ENCODE measurements around the gene BET1L. TPM values are rescaled to one million over a fixed set of nuclear protein-coding genes. Genes with fewer than 3 reads are reported as not detected.
A peak's percentile ranks its signal among the peaks of the same experiment; 100 is the strongest.
"Not testable (repeated sequence)": the region's sequence is repeated elsewhere in the genome, so short reads cannot be mapped to it uniquely, and the experiment has no call there.

The BET1L gene, protein sequence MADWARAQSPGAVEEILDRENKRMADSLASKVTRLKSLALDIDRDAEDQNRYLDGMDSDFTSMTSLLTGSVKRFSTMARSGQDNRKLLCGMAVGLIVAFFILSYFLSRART
- polyA plus RNA-seq = 44.4 TPM

- H3K27me3 Mint-ChIP-seq = no peaks in the 10 kb centered on the region
- peaks cover 6 to 35% (median 14%) of the 10 kb centered on the region in 3 donors for H3K4me1 Mint-ChIP-seq
- peaks cover 2% of the 10 kb centered on the region for H3K36me3 Mint-ChIP-seq
- H3K9me3 Mint-ChIP-seq = no peaks in the 10 kb centered on the region
- H3K27ac Mint-ChIP-seq = peak within 1 kb of the TSS; percentile 97 to 99 (median 98)
- H3K4me3 Mint-ChIP-seq = peak within 1 kb of the TSS; percentile 96 to 99 (median 98)
Observed at GRCh38 chr11:207208-207862, at the start of gene BET1L, which contains the start of gene RIC8A. BET1L (minus strand) TSS chr11:207399; CDS start chr11:207321, 78 bp downstream. RIC8A (plus strand) TSS chr11:207708; CDS start chr11:208855, 1,147 bp downstream.

DNA sequence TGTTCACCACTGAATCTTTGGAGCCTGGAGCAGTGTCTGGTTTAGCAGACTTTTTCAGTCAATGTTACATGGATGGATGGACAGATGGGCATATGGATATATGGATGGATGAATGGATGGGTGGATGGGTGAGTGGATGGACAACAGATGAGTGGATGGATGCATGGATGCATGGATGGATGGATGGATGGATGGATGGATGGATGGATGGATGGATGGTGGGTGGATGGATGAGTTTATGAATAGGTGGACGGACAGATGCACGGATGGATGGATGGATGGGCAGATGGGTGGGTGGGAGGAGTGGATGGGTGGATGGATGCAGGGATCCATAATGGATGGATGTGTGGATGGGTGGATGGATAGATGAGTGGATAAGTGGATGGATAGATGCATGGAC is 48.6 kb upstream of the BET1L start:
- no peaks in the 10 kb centered on the region for H3K9me3 Mint-ChIP-seq
- no peaks in the 10 kb centered on the region for H3K36me3 Mint-ChIP-seq
- no peaks in the 10 kb centered on the region for H3K27me3 Mint-ChIP-seq
- H3K4me3 Mint-ChIP-seq = peak overlapping the region in 1 of 4 donors; percentile 17
- peaks cover 13 to 24% (median 14%) of the 10 kb centered on the region in 3 donors for H3K4me1 Mint-ChIP-seq
- H3K27ac Mint-ChIP-seq = no peak overlapping the region

DNA sequence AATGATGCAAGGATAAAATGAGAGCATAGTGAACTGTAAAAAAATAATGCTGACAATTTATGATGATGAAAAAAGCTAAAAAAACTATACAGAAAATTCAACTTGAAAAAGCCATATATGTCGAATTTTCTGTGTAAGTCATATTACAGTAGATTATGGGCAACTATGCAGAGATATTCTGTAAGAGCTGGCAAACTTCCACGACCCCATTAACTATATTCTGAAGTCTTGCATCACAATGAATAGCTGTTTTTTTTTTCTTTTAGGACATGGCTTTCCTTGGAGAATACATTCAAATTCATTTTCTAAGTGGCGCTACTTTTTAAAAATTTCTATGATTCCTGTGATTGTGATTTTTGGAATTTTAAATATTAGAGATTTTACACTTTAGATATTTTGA is 48.0 kb upstream of the BET1L start:
- H3K27ac Mint-ChIP-seq = no peak overlapping the region
- H3K4me1 Mint-ChIP-seq = peaks cover 13 to 28% (median 14%) of the 10 kb centered on the region in 3 donors
- no peaks in the 10 kb centered on the region for H3K9me3 Mint-ChIP-seq
- no peak overlapping the region for H3K4me3 Mint-ChIP-seq
- H3K27me3 Mint-ChIP-seq = no peaks in the 10 kb centered on the region
- H3K36me3 Mint-ChIP-seq = no peaks in the 10 kb centered on the region

- Mint-ChIP-seq H3K4me1 (peaks cover 13 to 28% (median 14%) of the 10 kb centered on the region in 3 donors), H3K9me3 (no peaks in the 10 kb centered on the region), H3K27me3 (no peaks in the 10 kb centered on the region), H3K27ac (no peak overlapping the region), H3K36me3 (no peaks in the 10 kb centered on the region), H3K4me3 (no peak overlapping the region)
Observed at GRCh38 chr11:253886-254270, 46.7 kb upstream of the BET1L start.

- H3K27ac Mint-ChIP-seq = peak overlapping the region in 1 of 3 donors; percentile 77
- no peaks in the 10 kb centered on the region for H3K36me3 Mint-ChIP-seq
- no peaks in the 10 kb centered on the region for H3K9me3 Mint-ChIP-seq
- H3K4me3 Mint-ChIP-seq = no peak overlapping the region
- H3K27me3 Mint-ChIP-seq = no peaks in the 10 kb centered on the region
- peaks cover 12 to 28% (median 14%) of the 10 kb centered on the region in 3 donors for H3K4me1 Mint-ChIP-seq
Observed at GRCh38 chr11:253160-253885, 46.1 kb upstream of the BET1L start.

DNA sequence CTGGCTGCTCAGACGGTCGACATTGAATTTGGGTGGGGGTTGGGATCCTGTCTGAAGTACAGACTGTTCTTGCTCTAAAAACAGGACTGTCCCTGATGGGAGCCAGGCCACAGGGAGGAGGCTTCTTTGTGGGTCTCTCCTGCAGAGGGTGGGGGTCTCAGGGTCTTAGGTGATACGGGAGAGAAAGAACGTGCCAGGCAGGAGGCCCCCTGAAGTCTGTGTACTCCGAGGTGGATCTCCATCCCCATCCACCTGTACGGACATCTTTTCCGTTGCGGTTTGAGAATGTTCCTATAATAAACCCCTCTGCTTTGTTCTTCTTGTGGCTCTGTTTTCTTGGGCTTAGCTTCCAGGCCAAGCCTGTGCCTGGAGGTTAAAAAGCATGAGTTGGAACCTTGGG is 45.5 kb upstream of the BET1L start:
- H3K27me3 Mint-ChIP-seq = no peaks in the 10 kb centered on the region
- peak overlapping the region in 1 of 3 donors; percentile 77 for H3K27ac Mint-ChIP-seq
- H3K36me3 Mint-ChIP-seq = no peaks in the 10 kb centered on the region
- no peaks in the 10 kb centered on the region for H3K9me3 Mint-ChIP-seq
- peaks cover 7 to 24% (median 9%) of the 10 kb centered on the region in 3 donors for H3K4me1 Mint-ChIP-seq
- no peak overlapping the region for H3K4me3 Mint-ChIP-seq

GRCh38 chr11:251550-251949 is 44.4 kb upstream of the BET1L start:
- no peaks in the 10 kb centered on the region for H3K27me3 Mint-ChIP-seq
- peaks cover 2 to 19% (median 4%) of the 10 kb centered on the region in 3 donors for H3K4me1 Mint-ChIP-seq
- H3K9me3 Mint-ChIP-seq = no peaks in the 10 kb centered on the region
- H3K36me3 Mint-ChIP-seq = peaks cover 2% of the 10 kb centered on the region
- no peak overlapping the region for H3K27ac Mint-ChIP-seq
- H3K4me3 Mint-ChIP-seq = no peak overlapping the region

GRCh38 chr11:250740-251299 is 43.6 kb upstream of the BET1L start:
- peaks cover 4 to 19% (median 4%) of the 10 kb centered on the region in 3 donors for H3K4me1 Mint-ChIP-seq
- peak overlapping the region in 1 of 3 donors; percentile 70 for H3K27ac Mint-ChIP-seq
- no peaks in the 10 kb centered on the region for H3K27me3 Mint-ChIP-seq
- H3K4me3 Mint-ChIP-seq = no peak overlapping the region
- H3K9me3 Mint-ChIP-seq = no peaks in the 10 kb centered on the region
- peaks cover 4% of the 10 kb centered on the region for H3K36me3 Mint-ChIP-seq

DNA sequence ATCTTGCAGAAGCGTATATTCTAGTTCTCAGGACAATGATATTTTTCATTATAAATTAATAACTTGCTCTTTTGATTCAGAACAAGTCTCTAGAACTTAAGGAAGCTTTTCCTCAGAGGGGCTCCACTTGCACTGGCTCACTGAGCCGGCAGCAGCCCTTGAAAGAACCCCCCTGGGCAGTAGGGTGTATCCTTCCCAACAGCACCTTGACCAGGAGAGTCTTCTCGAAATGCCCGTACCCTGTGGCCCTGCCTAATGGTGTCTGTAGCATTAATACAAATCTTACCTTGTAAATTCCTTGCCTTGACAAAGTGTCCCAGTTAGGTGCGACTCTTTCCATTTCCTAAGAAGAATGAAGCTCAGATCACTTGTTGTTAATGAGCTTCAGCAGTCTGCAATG is 43.1 kb upstream of the BET1L start:
- no peak overlapping the region for H3K4me3 Mint-ChIP-seq
- H3K4me1 Mint-ChIP-seq = peaks cover 2 to 19% (median 4%) of the 10 kb centered on the region in 3 donors
- H3K9me3 Mint-ChIP-seq = no peaks in the 10 kb centered on the region
- peak overlapping the region in 1 of 3 donors; percentile 70 for H3K27ac Mint-ChIP-seq
- peaks cover 6% of the 10 kb centered on the region for H3K36me3 Mint-ChIP-seq
- no peaks in the 10 kb centered on the region for H3K27me3 Mint-ChIP-seq

DNA sequence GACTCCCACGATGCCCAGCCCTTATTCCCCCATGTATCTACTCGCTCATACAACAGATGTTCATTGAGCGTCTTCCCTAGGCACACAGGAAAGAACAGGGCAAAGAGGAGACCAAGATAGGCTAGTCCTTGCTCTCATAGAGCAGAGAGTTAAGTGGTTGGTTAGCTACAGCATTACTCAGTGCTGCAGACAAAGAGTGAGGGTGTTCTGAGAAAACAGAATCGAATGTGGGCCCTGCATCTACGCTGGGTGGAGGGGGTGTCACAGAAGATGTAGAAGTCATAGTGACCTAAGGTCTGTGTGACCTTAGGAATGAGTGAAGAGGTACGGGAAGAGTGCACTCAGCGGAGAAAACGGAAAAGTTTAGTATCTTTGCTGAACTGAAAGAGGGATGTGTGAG is 41.9 kb upstream of the BET1L start:
- peaks cover 0 to 11% (median 4%) of the 10 kb centered on the region in 3 donors for H3K4me1 Mint-ChIP-seq
- peak overlapping the region in 1 of 3 donors; percentile 39 for H3K27ac Mint-ChIP-seq
- no peaks in the 10 kb centered on the region for H3K27me3 Mint-ChIP-seq
- H3K4me3 Mint-ChIP-seq = no peak overlapping the region
- H3K9me3 Mint-ChIP-seq = no peaks in the 10 kb centered on the region
- H3K36me3 Mint-ChIP-seq = peaks cover 7% of the 10 kb centered on the region

DNA sequence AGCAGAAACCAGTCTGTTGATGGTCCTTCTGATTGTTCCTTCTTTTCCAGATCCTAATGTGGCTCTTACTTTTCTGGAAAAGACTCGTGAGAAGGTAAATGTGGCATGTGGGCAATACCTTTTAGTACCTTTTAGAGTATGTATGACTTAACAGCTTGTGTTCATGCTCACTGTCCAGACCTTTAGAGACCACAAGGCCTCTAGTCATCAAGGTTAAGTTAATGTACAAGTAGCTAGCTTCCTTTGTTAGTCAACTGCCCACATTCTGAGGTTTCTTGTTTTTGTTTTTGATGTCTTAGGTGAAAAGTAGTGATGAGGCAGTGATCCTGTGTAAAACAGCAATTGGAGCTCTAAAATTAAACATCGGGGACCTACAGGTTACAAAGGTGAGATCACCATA is 37.2 kb upstream of the BET1L start:
- peaks cover 4 to 16% (median 13%) of the 10 kb centered on the region in 3 donors for H3K4me1 Mint-ChIP-seq
- H3K27me3 Mint-ChIP-seq = no peaks in the 10 kb centered on the region
- no peak overlapping the region for H3K27ac Mint-ChIP-seq
- H3K9me3 Mint-ChIP-seq = no peaks in the 10 kb centered on the region
- peaks cover 14% of the 10 kb centered on the region for H3K36me3 Mint-ChIP-seq
- no peak overlapping the region for H3K4me3 Mint-ChIP-seq

- peaks cover 13% of the 10 kb centered on the region for H3K36me3 Mint-ChIP-seq
- H3K9me3 Mint-ChIP-seq = no peaks in the 10 kb centered on the region
- H3K4me1 Mint-ChIP-seq = peaks cover 7 to 26% (median 26%) of the 10 kb centered on the region in 3 donors
- no peaks in the 10 kb centered on the region for H3K27me3 Mint-ChIP-seq
- H3K4me3 Mint-ChIP-seq = peak overlapping the region in 1 of 4 donors; percentile 70
- peak overlapping the region in 1 of 3 donors; percentile 43 for H3K27ac Mint-ChIP-seq
Observed at GRCh38 chr11:241634-242033, 34.4 kb upstream of the BET1L start.

- no peak overlapping the region for H3K27ac Mint-ChIP-seq
- H3K36me3 Mint-ChIP-seq = peaks cover 9% of the 10 kb centered on the region
- H3K4me1 Mint-ChIP-seq = peaks cover 7 to 34% (median 29%) of the 10 kb centered on the region in 3 donors
- H3K4me3 Mint-ChIP-seq = peak overlapping the region in 1 of 4 donors; percentile 72
- no peaks in the 10 kb centered on the region for H3K9me3 Mint-ChIP-seq
- H3K27me3 Mint-ChIP-seq = no peaks in the 10 kb centered on the region
Observed at GRCh38 chr11:240315-240714, 33.1 kb upstream of the BET1L start.

GRCh38 chr11:238346-238745 is 31.1 kb upstream of the BET1L start:
- H3K27me3 Mint-ChIP-seq, H3K9me3 Mint-ChIP-seq, H3K36me3 Mint-ChIP-seq: not testable (repeated sequence)
- Mint-ChIP-seq H3K4me3 (peak overlapping the region in 2 of 4 donors; percentile 91 to 100), H3K4me1 (peaks cover 12 to 36% (median 32%) of the 10 kb centered on the region in 3 donors), H3K27ac (peak overlapping the region in 1 of 3 donors; percentile 97)
